GM23338 (cell line): Measurements from ENCODE around the gene MYOT. TPM values are rescaled to one million over a fixed set of nuclear protein-coding genes. Genes with fewer than 3 reads are reported as not detected.

Source experiments
- ATAC-seq: fragments of 200-7000 bp; cut with Tn5 transposase; 3 replicates; pipeline ENCODE4 v1.9.1; 2020
- DNase-seq: peaks from one replicate; pipeline ENCODE4 v3.0.0-alpha.2; 2015; ENCODE audit warnings: low spot score
- H2AFZ ChIP-seq: fragments of 200-600 bp; sonication (generic); 2 replicates; pipeline ENCODE4 v1.8.0; 2016; ENCODE audit warnings: antibody characterized with exemption, mild to moderate bottlenecking, moderate library complexity
- H3F3A ChIP-seq: fragments of 200-600 bp; sonication (generic); replicated peaks from 2 replicates; pipeline ENCODE4 v1.8.0; 2017; ENCODE audit warnings: antibody characterized with exemption, mixed run types, low read depth
- H3K27ac ChIP-seq: fragments of 200-600 bp; sonication (generic); 2 replicates; pipeline ENCODE4 v1.6.1; 2016; ENCODE audit warnings: low read depth
- H3K27me3 ChIP-seq: fragments of 200-600 bp; sonication (generic); 2 replicates; pipeline ENCODE4 v1.8.0; 2016; ENCODE audit warnings: mild to moderate bottlenecking, mixed run types, moderate library complexity; ENCODE audit not compliant: insufficient read depth
- H3K36me3 ChIP-seq: fragments of 200-600 bp; sonication (generic); 2 replicates; pipeline ENCODE4 v1.8.0; 2016; ENCODE audit warnings: mild to moderate bottlenecking; ENCODE audit not compliant: insufficient read depth
- H3K4me1 ChIP-seq: fragments of 200-600 bp; sonication (generic); 2 replicates; pipeline ENCODE4 v1.8.0; 2016; ENCODE audit warnings: mild to moderate bottlenecking, moderate library complexity; ENCODE audit not compliant: insufficient read depth
- H3K4me2 ChIP-seq: fragments of 200-600 bp; sonication (generic); 2 replicates; pipeline ENCODE4 v1.7.1; 2017; ENCODE audit warnings: mixed run types
- H3K4me3 ChIP-seq: fragments of 200-600 bp; sonication (generic); 2 replicates; pipeline ENCODE4 v1.6.1; 2016; ENCODE audit warnings: mixed run types
- H3K79me2 ChIP-seq: fragments of 200-600 bp; sonication (generic); replicated peaks from 2 replicates; pipeline ENCODE4 v1.8.0; 2017; ENCODE audit warnings: mild to moderate bottlenecking; ENCODE audit not compliant: insufficient read depth
- H3K9me2 ChIP-seq: fragments of 200-600 bp; sonication (generic); 2 replicates; pipeline ENCODE4 v1.8.0; 2017; ENCODE audit not compliant: insufficient read depth
- H4K20me1 ChIP-seq: fragments of 200-600 bp; sonication (generic); replicated peaks from 2 replicates; pipeline ENCODE4 v1.8.0; 2017; ENCODE audit warnings: mild to moderate bottlenecking; ENCODE audit not compliant: insufficient read depth
- H3K27ac Mint-ChIP-seq: 2 replicates; pipeline ENCODE4 v1.8.0; 2020; ENCODE audit warnings: inconsistent platforms, mild to moderate bottlenecking, moderate library complexity, mixed read lengths
- H3K27me3 Mint-ChIP-seq: 3 replicates; pipeline ENCODE4 v1.8.0; 2022; ENCODE audit warnings: low read depth, mild to moderate bottlenecking, moderate library complexity, mixed read lengths, inconsistent platforms; ENCODE audit not compliant: insufficient read depth, poor library complexity
- H3K36me3 Mint-ChIP-seq: 3 replicates; pipeline ENCODE4 v1.8.0; 2021; ENCODE audit warnings: low read depth, mild to moderate bottlenecking, inconsistent platforms, moderate library complexity, mixed read lengths
- H3K4me1 Mint-ChIP-seq: 3 replicates; pipeline ENCODE4 v1.8.0; 2020; ENCODE audit warnings: mild to moderate bottlenecking, inconsistent platforms, mixed read lengths
- H3K4me3 Mint-ChIP-seq: 3 replicates; pipeline ENCODE4 v1.8.0; 2021; ENCODE audit warnings: moderate library complexity, mild to moderate bottlenecking, inconsistent platforms, mixed read lengths
- H3K9me3 Mint-ChIP-seq: 3 replicates; pipeline ENCODE4 v1.8.0; 2020; ENCODE audit warnings: moderate library complexity, mild to moderate bottlenecking, inconsistent platforms, mixed read lengths
- CREB1 ChIP-seq: fragments of 250-450 bp; sonication (Bioruptor Pico); IDR thresholded peaks from 2 replicates; pipeline ENCODE4 v1.5.0; 2020; ENCODE audit warnings: low read depth, mild to moderate bottlenecking, moderate library complexity
- CTCF ChIP-seq, 2 experiments: fragments of 200-600 bp in 1 of 2; sonication (generic) in 1 of 2; conservative IDR thresholded peaks; 2 replicates each; pipeline versions ENCODE4 v1.5.1 to v1.6.1; 2016 to 2017; ENCODE audit warnings: antibody characterized with exemption in 2 of 2, low read depth in 2 of 2, mild to moderate bottlenecking in 2 of 2, moderate library complexity in 1 of 2
- ETS1 ChIP-seq: IDR thresholded peaks from 2 replicates; pipeline ENCODE4 v1.6.1; 2016; ENCODE audit warnings: antibody characterized with exemption
- POLR2AphosphoS5 ChIP-seq: IDR thresholded peaks from 2 replicates; pipeline ENCODE4 v1.6.1; 2016; ENCODE audit warnings: antibody characterized with exemption, low read depth
- REST ChIP-seq: IDR thresholded peaks from one replicate; pipeline ENCODE4 v1.6.1; 2018; ENCODE audit warnings: antibody characterized with exemption; ENCODE audit not compliant: unreplicated experiment
- ZNF114 ChIP-seq: fragments of 250-450 bp; sonication (Bioruptor Pico); IDR thresholded peaks from 2 replicates; pipeline ENCODE4 v1.5.0; 2020; ENCODE audit warnings: mild to moderate bottlenecking, moderate library complexity
- polyA plus RNA-seq: library from polyadenylated mRNA; unstranded; fragments of >200 nt; fragmentation: Nextera tagmentation; extraction: Ambion mirVana; gene quantifications from 2 replicates; pipeline ENCODE4 v1.2.1, GENCODE V29; 2016
- total RNA-seq: library from RNA; depleted of rRNA; stranded (reverse); fragments of >200 nt; shearing (Covaris generic); gene quantifications from 2 replicates; pipeline ENCODE4 v1.2.3, GENCODE V29; 2014
- TF ChIP-seq, protein P1 (sequence below): fragments of 250-450 bp; sonication (Bioruptor Pico); IDR thresholded peaks from 2 replicates; pipeline ENCODE4 v1.5.0; 2020; ENCODE audit warnings: mild to moderate bottlenecking, moderate library complexity

The MYOT gene
- total and polyA plus RNA-seq, 2 experiments from 2014 or later, result 0.58 TPM; not detected in 1

- TF ChIP-seq, protein P1, sequence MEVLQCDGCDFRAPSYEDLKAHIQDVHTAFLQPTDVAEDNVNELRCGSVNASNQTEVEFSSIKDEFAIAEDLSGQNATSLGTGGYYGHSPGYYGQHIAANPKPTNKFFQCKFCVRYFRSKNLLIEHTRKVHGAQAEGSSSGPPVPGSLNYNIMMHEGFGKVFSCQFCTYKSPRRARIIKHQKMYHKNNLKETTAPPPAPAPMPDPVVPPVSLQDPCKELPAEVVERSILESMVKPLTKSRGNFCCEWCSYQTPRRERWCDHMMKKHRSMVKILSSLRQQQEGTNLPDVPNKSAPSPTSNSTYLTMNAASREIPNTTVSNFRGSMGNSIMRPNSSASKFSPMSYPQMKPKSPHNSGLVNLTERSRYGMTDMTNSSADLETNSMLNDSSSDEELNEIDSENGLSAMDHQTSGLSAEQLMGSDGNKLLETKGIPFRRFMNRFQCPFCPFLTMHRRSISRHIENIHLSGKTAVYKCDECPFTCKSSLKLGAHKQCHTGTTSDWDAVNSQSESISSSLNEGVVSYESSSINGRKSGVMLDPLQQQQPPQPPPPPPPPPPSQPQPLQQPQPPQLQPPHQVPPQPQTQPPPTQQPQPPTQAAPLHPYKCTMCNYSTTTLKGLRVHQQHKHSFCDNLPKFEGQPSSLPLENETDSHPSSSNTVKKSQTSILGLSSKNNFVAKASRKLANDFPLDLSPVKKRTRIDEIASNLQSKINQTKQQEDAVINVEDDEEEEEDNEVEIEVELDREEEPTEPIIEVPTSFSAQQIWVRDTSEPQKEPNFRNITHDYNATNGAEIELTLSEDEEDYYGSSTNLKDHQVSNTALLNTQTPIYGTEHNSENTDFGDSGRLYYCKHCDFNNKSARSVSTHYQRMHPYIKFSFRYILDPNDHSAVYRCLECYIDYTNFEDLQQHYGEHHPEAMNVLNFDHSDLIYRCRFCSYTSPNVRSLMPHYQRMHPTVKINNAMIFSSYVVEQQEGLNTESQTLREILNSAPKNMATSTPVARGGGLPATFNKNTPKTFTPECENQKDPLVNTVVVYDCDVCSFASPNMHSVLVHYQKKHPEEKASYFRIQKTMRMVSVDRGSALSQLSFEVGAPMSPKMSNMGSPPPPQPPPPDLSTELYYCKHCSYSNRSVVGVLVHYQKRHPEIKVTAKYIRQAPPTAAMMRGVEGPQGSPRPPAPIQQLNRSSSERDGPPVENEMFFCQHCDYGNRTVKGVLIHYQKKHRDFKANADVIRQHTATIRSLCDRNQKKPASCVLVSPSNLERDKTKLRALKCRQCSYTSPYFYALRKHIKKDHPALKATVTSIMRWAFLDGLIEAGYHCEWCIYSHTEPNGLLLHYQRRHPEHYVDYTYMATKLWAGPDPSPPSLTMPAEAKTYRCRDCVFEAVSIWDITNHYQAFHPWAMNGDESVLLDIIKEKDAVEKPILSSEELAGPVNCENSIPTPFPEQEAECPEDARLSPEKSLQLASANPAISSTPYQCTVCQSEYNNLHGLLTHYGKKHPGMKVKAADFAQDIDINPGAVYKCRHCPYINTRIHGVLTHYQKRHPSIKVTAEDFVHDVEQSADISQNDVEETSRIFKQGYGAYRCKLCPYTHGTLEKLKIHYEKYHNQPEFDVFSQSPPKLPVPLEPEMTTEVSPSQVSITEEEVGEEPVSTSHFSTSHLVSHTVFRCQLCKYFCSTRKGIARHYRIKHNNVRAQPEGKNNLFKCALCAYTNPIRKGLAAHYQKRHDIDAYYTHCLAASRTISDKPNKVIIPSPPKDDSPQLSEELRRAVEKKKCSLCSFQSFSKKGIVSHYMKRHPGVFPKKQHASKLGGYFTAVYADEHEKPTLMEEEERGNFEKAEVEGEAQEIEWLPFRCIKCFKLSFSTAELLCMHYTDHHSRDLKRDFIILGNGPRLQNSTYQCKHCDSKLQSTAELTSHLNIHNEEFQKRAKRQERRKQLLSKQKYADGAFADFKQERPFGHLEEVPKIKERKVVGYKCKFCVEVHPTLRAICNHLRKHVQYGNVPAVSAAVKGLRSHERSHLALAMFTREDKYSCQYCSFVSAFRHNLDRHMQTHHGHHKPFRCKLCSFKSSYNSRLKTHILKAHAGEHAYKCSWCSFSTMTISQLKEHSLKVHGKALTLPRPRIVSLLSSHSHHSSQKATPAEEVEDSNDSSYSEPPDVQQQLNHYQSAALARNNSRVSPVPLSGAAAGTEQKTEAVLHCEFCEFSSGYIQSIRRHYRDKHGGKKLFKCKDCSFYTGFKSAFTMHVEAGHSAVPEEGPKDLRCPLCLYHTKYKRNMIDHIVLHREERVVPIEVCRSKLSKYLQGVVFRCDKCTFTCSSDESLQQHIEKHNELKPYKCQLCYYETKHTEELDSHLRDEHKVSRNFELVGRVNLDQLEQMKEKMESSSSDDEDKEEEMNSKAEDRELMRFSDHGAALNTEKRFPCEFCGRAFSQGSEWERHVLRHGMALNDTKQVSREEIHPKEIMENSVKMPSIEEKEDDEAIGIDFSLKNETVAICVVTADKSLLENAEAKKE (CRISPR knock-in tag), result no peak
- no peak for TF ChIP-seq POLR2AphosphoS5
Measured at GRCh38 chr5:137872466-137872865, 4.8 kb downstream of the MYOT start (continued).

GRCh38 chr5:137876101-137876500, 8.4 kb downstream of the MYOT start:
- no peak for DNase-seq
- Histone ChIP-seq H3K79me2 (no peaks in the 10 kb centered on the region), H3K27me3 (no peaks in the 10 kb centered on the region), H3K4me1 (no peaks in the 10 kb centered on the region), H3K36me3 (no peaks in the 10 kb centered on the region), H3F3A (no peaks in the 10 kb centered on the region), H3K9me2 (no peaks in the 10 kb centered on the region), H3K4me3 (no peak overlapping the region), H4K20me1 (no peaks in the 10 kb centered on the region), H2AFZ (no peak overlapping the region), H3K4me2 (no peak overlapping the region), H3K27ac (no peak overlapping the region)
- no peaks in the 10 kb centered on the region for H3K27me3 Mint-ChIP-seq
- no peak for ATAC-seq
- no peak overlapping the region for H3K27ac Mint-ChIP-seq
- no peak overlapping the region for H3K4me3 Mint-ChIP-seq
- no peaks in the 10 kb centered on the region for H3K4me1 Mint-ChIP-seq
- no peaks in the 10 kb centered on the region for H3K36me3 Mint-ChIP-seq
- H3K9me3 Mint-ChIP-seq, result no peaks in the 10 kb centered on the region
- TF ChIP-seq POLR2AphosphoS5 (no peak), CTCF (conservative IDR thresholded peaks at IDR 0.05; ENCODE audit: low read depth in 2 of 2) (no peak), ETS1 (no peak), CREB1 (no peak), REST (no peak), ZNF114 (CRISPR knock-in tag) (no peak)
